Hepatocyte (in vitro differentiated cells): ENCODE measurements around the gene RS1.

Source experiments
- CTCF ChIP-seq: fragments of 200-600 bp; sonication (generic); IDR thresholded peaks from 2 replicates; pipeline ENCODE4 v1.5.1; 2016; ENCODE audit warnings: antibody characterized with exemption, mild to moderate bottlenecking; ENCODE audit not compliant: poor library complexity
- EZH2phosphoT487 ChIP-seq: fragments of 200-600 bp; sonication (generic); IDR thresholded peaks from one replicate; pipeline ENCODE4 v1.6.1; 2018; ENCODE audit warnings: antibody characterized with exemption, mild to moderate bottlenecking, low read depth, moderate library complexity; ENCODE audit not compliant: unreplicated experiment, severe bottlenecking

- no peak for TF ChIP-seq CTCF
- no peak for TF ChIP-seq EZH2phosphoT487
These were observed 7.0 kb downstream of the RS1 start for GRCh38 chrX:18664947-18665346.
